ENCODE data around the gene ARHGEF17. TPM values are rescaled to one million over a fixed set of nuclear protein-coding genes. Genes with fewer than 3 reads are reported as not detected.

ARHGEF17 gene
- total and polyA plus RNA-seq, 2 of the 13 experiments (the other 11 are each of a cell fraction or from before 2014, with no cell fraction given), result 10.7 to 28.8 TPM

GRCh38 chr11:73347067-73347466, 39.0 kb downstream of the ARHGEF17 start (continued):
- TF ChIP-seq ARID5B (CRISPR knock-in tag; IDR thresholded peaks at IDR 0.05) (peak; percentile 31; the same call in 1 of the 2 replicates), SOX13 (IDR thresholded peaks at IDR 0.05) (no peak), SOX13 (CRISPR knock-in tag; conservative IDR thresholded peaks at IDR 0.05 in 1 of 2, IDR thresholded peaks at IDR 0.05 in 1 of 2) (peak in 1 of 2 experiments; percentile 77; a peak in 2 of 4 replicates), ZNF503 (CRISPR knock-in tag; IDR thresholded peaks at IDR 0.05) (no peak), RFX1 (IDR thresholded peaks at IDR 0.05) (no peak), AGO2 (optimal IDR thresholded peaks at IDR 0.05; ENCODE audit: low read depth, low read length) (no peak), PBX3 (CRISPR knock-in tag; IDR thresholded peaks at IDR 0.05; ENCODE audit: borderline replicate concordance) (no peak), REPIN1 (CRISPR knock-in tag; IDR thresholded peaks at IDR 0.05; ENCODE audit: borderline replicate concordance, low read depth) (no peak), TRAFD1 (CRISPR knock-in tag; IDR thresholded peaks at IDR 0.05; ENCODE audit: borderline replicate concordance) (no peak), SOX6 (IDR thresholded peaks at IDR 0.05) (no peak), SOX6 (CRISPR knock-in tag; IDR thresholded peaks at IDR 0.05) (peak; percentile 84), RXRA (CRISPR knock-in tag; IDR thresholded peaks at IDR 0.05) (peak; percentile 66), NCOR1 (IDR thresholded peaks at IDR 0.05; ENCODE audit: borderline replicate concordance, low read length) (peak; percentile 35; the same call in 1 of the 2 replicates), TFDP2 (CRISPR knock-in tag; IDR thresholded peaks at IDR 0.05) (no peak), ATF3 (CRISPR knock-in tag; IDR thresholded peaks at IDR 0.05) (no peak), HNF4A (CRISPR knock-in tag; IDR thresholded peaks at IDR 0.05) (peak; percentile 63), ZBTB10 (CRISPR knock-in tag; IDR thresholded peaks at IDR 0.05; ENCODE audit: borderline replicate concordance) (no peak)

Data from HepG2 (cell line).